ENCODE measurements around the gene P3H2.

DNA sequence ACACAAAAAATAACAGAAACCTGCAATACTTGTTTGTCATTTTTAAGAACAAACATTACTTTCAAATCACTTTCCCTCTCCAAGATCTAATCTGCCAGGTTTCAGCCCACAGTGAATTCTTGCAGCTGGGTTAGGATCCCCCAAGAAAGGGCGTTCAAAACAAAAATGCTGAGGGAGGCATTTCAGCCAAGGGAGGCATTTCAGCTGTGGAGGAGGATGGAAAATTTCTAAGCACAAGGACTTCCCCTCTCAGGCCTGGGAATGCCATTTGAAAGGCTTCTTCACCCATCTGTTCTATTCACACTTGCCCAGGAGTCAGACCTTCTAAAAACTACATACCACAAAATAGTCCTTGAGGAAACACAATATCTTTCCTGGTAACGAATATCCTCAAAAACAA is 69.1 kb downstream of the P3H2 start:
- TF ChIP-seq EZH2phosphoT487 (IDR thresholded peaks at IDR 0.05; ENCODE audit: insufficient read depth, low read depth) (no peak), EZH2 (IDR thresholded peaks at IDR 0.05; ENCODE audit: insufficient read depth, poor library complexity, severe bottlenecking) (no peak)
